Renal cortical epithelial cell (primary cell): ENCODE results near the gene FOSL1. TPM values are rescaled to one million over a fixed set of nuclear protein-coding genes. Genes with fewer than 3 reads are reported as not detected.

Experiments
- DNase-seq: peaks from one replicate; pipeline ENCODE4 v3.0.0-alpha.2; 2011; ENCODE audit warnings: low read depth
- total RNA-seq: library from RNA; depleted of rRNA; stranded (reverse); fragments of >200 nt; gene quantifications from 2 replicates; pipeline ENCODE4 v1.2.3, GENCODE V29; 2014

The FOSL1 gene
- total RNA-seq, 1 donor from 2014 or later = 4.2 TPM

GRCh38 chr11:65863889-65864705 is 36.1 kb downstream of the FOSL1 start:
- DNase-seq = no peak

GRCh38 chr11:65862941-65863888 is 37.0 kb downstream of the FOSL1 start:
- no peak for DNase-seq

GRCh38 chr11:65862191-65862735 is 37.9 kb downstream of the FOSL1 start:
- DNase-seq = no peak

GRCh38 chr11:65861533-65862183 is 38.5 kb downstream of the FOSL1 start:
- no peak for DNase-seq

GRCh38 chr11:65861165-65861505 is 39.1 kb downstream of the FOSL1 start:
- DNase-seq = no peak

- peak; percentile 93 for DNase-seq
Measured at GRCh38 chr11:65860278-65861164, 39.7 kb downstream of the FOSL1 start, which contains the start of gene MUS81. Gene MUS81 (plus strand): TSS chr11:65860433. CDS start chr11:65860754, 321 bp downstream.

GRCh38 chr11:65859812-65860277 is 40.3 kb downstream of the FOSL1 start:
- no peak for DNase-seq

- DNase-seq = peak; percentile 95
Measured at GRCh38 chr11:65859095-65859811, 40.9 kb downstream of the FOSL1 start.

GRCh38 chr11:65858681-65859087 is 41.5 kb downstream of the FOSL1 start:
- no peak for DNase-seq

GRCh38 chr11:65857853-65858680 is 42.1 kb downstream of the FOSL1 start, which contains the start of gene CFL1:
Gene CFL1 (minus strand): TSS chr11:65858180. CDS start chr11:65858099, 81 bp downstream.
- DNase-seq = peak; percentile 90

GRCh38 chr11:65857500-65857852 is 42.7 kb downstream of the FOSL1 start:
- DNase-seq = no peak

- peak; percentile 35 for DNase-seq
Measured at GRCh38 chr11:65856689-65857499, 43.3 kb downstream of the FOSL1 start.

GRCh38 chr11:65855927-65856363 is 44.2 kb downstream of the FOSL1 start:
- DNase-seq = no peak

- DNase-seq = no peak
Measured at GRCh38 chr11:65854852-65855837, 45.0 kb downstream of the FOSL1 start.

- no peak for DNase-seq
Measured at GRCh38 chr11:65854161-65854592, 46.0 kb downstream of the FOSL1 start.

- no peak for DNase-seq
Measured at GRCh38 chr11:65853246-65853979, 46.8 kb downstream of the FOSL1 start.
